HepG2 (cell line): ENCODE data around the gene CA10. TPM values are rescaled to one million over a fixed set of nuclear protein-coding genes. Genes with fewer than 3 reads are reported as not detected.
A peak's percentile ranks its signal among the peaks of the same experiment; 100 is the strongest.

Source experiments
- ATAC-seq: fragments of 200-7000 bp; cut with Tn5 transposase; 3 replicates; pipeline ENCODE4 v1.9.1; 2020; ENCODE audit warnings: mild to moderate bottlenecking, moderate library complexity
- BruUV-seq: library from RNA; stranded (reverse); fragments of 400-500 nt; replicated peaks from 2 replicates; lab custom pipeline; 2021; lab: Mats Ljungman, UMichigan
- CTCF ChIA-PET: fragments of 300-600 bp; formaldehyde crosslinking; extraction: SDS; loops from one replicate; lab custom pipeline; 2021; ENCODE audit warnings: low total read pairs, inconsistent platforms, low intra/inter-chr PET ratio; lab: Yijun Ruan, JAX
- POLR2A ChIA-PET: fragments of 350-600 bp; sonication (Branson Sonifier 250); formaldehyde crosslinking; loops from one replicate; lab custom pipeline; 2020; ENCODE audit warnings: antibody characterized with exemption, inconsistent platforms; lab: Yijun Ruan, JAX
- DNase-seq: peaks from one replicate; pipeline ENCODE4 v3.0.0-alpha.2; 2015; ENCODE audit warnings: low spot score
- FAIRE-seq: peaks from 3 replicates; lab custom pipeline; 2011; peaks lifted over from hg19 to GRCh38; lab: Jason Lieb, UNC
- H2AFZ ChIP-seq: one replicate; pipeline ENCODE4 v1.6.1; 2011; ENCODE audit warnings: low read length, inconsistent platforms
- H3K27ac ChIP-seq: fragments of 300-600 bp; 3 replicates; pipeline ENCODE4 v1.8.0; 2011; ENCODE audit warnings: mixed run types, mild to moderate bottlenecking, mixed read lengths, low read length, inconsistent platforms; ENCODE audit not compliant: insufficient read depth; ENCODE audit errors: extremely low read length
- H3K27me3 ChIP-seq, 2 experiments: fragments of 200-600 bp in 1 of 2; 2 replicates in 1 of 2; 3 replicates in 1 of 2; pipeline versions ENCODE4 v1.6.0 to v1.8.0; 2011; ENCODE audit warnings: low read length in 2 of 2, mild to moderate bottlenecking in 2 of 2, moderate library complexity in 2 of 2, inconsistent platforms in 1 of 2; ENCODE audit not compliant: insufficient read depth in 2 of 2, control insufficient read depth in 1 of 2
- H3K36me3 ChIP-seq, 2 experiments: fragments of 200-600 bp in 1 of 2; replicated peaks in 1 of 2; 2 replicates in 1 of 2; 3 replicates in 1 of 2; pipeline versions ENCODE4 v1.5.1 to v1.8.0; 2011; ENCODE audit warnings: low read length in 2 of 2, inconsistent platforms in 1 of 2; ENCODE audit not compliant: insufficient read depth in 2 of 2, control insufficient read depth in 1 of 2
- H3K4me1 ChIP-seq: 2 replicates; pipeline ENCODE4 v1.5.1; 2012; ENCODE audit warnings: low read length, inconsistent platforms; ENCODE audit not compliant: insufficient read depth
- H3K4me2 ChIP-seq: 2 replicates; pipeline ENCODE4 v1.6.0; 2011; ENCODE audit warnings: low read depth, low read length, inconsistent platforms
- H3K4me3 ChIP-seq, 3 experiments: fragments of 200-600 bp in 1 of 3; sonication (generic), shearing (Covaris generic) in 1 of 3; replicated peaks in 1 of 3; 2 replicates each; pipeline ENCODE4 v1.5.1; 2011 to 2016; ENCODE audit warnings: low read length in 3 of 3, inconsistent platforms in 2 of 3, low read depth in 2 of 3, mild to moderate bottlenecking in 2 of 3, control low read depth in 1 of 3, mixed read lengths in 1 of 3; ENCODE audit not compliant: insufficient read depth in 1 of 3
- H3K79me2 ChIP-seq: one replicate; pipeline ENCODE4 v1.6.1; 2011; ENCODE audit warnings: low read length, inconsistent platforms; ENCODE audit not compliant: insufficient read depth
- H3K9ac ChIP-seq: 2 replicates; pipeline ENCODE4 v1.6.0; 2011; ENCODE audit warnings: mild to moderate bottlenecking, low read depth, low read length, inconsistent platforms; ENCODE audit not compliant: insufficient read depth
- H3K9me3 ChIP-seq: 2 replicates; pipeline ENCODE4 v1.5.1; 2012; ENCODE audit warnings: mild to moderate bottlenecking, low read length
- H4K20me1 ChIP-seq: 2 replicates; pipeline ENCODE4 v1.6.0; 2011; ENCODE audit warnings: inconsistent platforms, mild to moderate bottlenecking, low read length, moderate library complexity; ENCODE audit not compliant: insufficient read depth
- FOXO4 ChIP-seq: sonication (generic); formaldehyde crosslinking; conservative IDR thresholded peaks from 2 replicates; pipeline ENCODE4 v1.8.1; 2023; ENCODE audit warnings: missing genetic modification reagents
- MAFK ChIP-seq, 2 experiments: IDR thresholded peaks in 1 of 2; conservative IDR thresholded peaks in 1 of 2; 2 replicates each; pipeline ENCODE4 v1.6.1; 2011; ENCODE audit warnings: improper control_type of control experiment in 2 of 2, low read length in 2 of 2
- RXRB ChIP-seq: IDR thresholded peaks from 2 replicates; pipeline ENCODE4 v1.6.1; 2016; ENCODE audit warnings: borderline replicate concordance, missing genetic modification reagents, missing compliant biosample characterization
- SOX6 ChIP-seq, 2 experiments: fragments of 450-650 bp in 1 of 2; sonication (generic) in 1 of 2; formaldehyde crosslinking in 1 of 2; IDR thresholded peaks; 2 replicates each; pipeline versions ENCODE4 v1.4.0 to v1.6.1; 2017 to 2020; ENCODE audit warnings: antibody characterized with exemption in 1 of 2, mild to moderate bottlenecking in 1 of 2, missing genetic modification reagents in 1 of 2
- ZNF839 ChIP-seq: sonication (generic); formaldehyde crosslinking; IDR thresholded peaks from 2 replicates; pipeline ENCODE4 v1.4.0; 2020; ENCODE audit warnings: missing genetic modification reagents, mild to moderate bottlenecking, borderline replicate concordance
- WGBS: methylation state at CpG from one replicate; pipeline ENCODE4 v1.1.6; 2017; ENCODE audit warnings: low lambda C conversion rate; 5-methylcytosine and 5-hydroxymethylcytosine counted together
- in situ Hi-C: cut with HindIII; loops from 2 replicates; pipeline ENCODE4 v1.10.0; 2017; ENCODE audit warnings: low pct_unique_long_range_greater_than_20kb; ENCODE audit not compliant: extremely low pct_ligation_motif_present
- intact Hi-C: fragments of 100-400 bp; cut with micrococcal nuclease; formaldehyde crosslinking; loops from one replicate; pipeline ENCODE4 v1.10.0; 2022; ENCODE audit not compliant: unreplicated experiment
- polyA plus RNA-seq, 8 experiments: library from polyadenylated mRNA; depleted of rRNA in 3 of 8; stranded (reverse) in 7 of 8; unstranded in 1 of 8; fragments of >200 nt; fragmentation: Illumina TruSeq in 4 of 8; extraction: Trizol in 4 of 8; gene quantifications; 2 replicates each; pipeline versions ENCODE4 v1.2.1 to v1.2.3, GENCODE V29; 2011 to 2016; ENCODE audit warnings: low read depth in 4 of 8, missing spikeins in 1 of 8, mixed read lengths in 1 of 8; ENCODE audit not compliant: insufficient read depth in 1 of 8
- total RNA-seq, 5 experiments: library from RNA; depleted of rRNA; stranded (reverse); fragments of >200 nt; fragmentation: Illumina TruSeq; extraction: Trizol; gene quantifications; 2 replicates each; pipeline ENCODE4 v1.2.3, GENCODE V29; 2016; ENCODE audit warnings: low read depth in 1 of 5

The CA10 gene
- total and polyA plus RNA-seq, 2 of the 13 experiments (the other 11 are each of a cell fraction or from before 2014, with no cell fraction given), result not detected

GRCh38 chr17:51604299-51605020 is 554.1 kb downstream of the CA10 start (continued):
- TF ChIP-seq ZNF839 (CRISPR knock-in tag), result no peak
- TF ChIP-seq RXRB (CRISPR knock-in tag), result no peak
- peak; percentile 22 to 67; a peak in 2 of 4 replicates for TF ChIP-seq MAFK (conservative IDR thresholded peaks at IDR 0.05 in 1 of 2, IDR thresholded peaks at IDR 0.05 in 1 of 2; ENCODE audit: low read length in 2 of 2)

GRCh38 chr17:51601622-51602261 is 556.8 kb downstream of the CA10 start:
- BruUV-seq, result no TSS peak
- no peaks in the 10 kb centered on the region for H3K4me1 ChIP-seq
- no peaks in the 10 kb centered on the region for H3K9me3 ChIP-seq
- intact Hi-C loops (no loop called here), in situ Hi-C loops (no loop called here)
- no peaks in the 10 kb centered on the region for H3K36me3 ChIP-seq
- no peaks in the 10 kb centered on the region for H4K20me1 ChIP-seq
- no peak overlapping the region for H3K27ac ChIP-seq
- ChIA-PET POLR2A (no interaction called here), CTCF (no interaction called here)
- no peak for TF ChIP-seq FOXO4 (CRISPR knock-in tag)
- no peak for TF ChIP-seq SOX6 (IDR thresholded peaks at IDR 0.05)
- TF ChIP-seq SOX6 (CRISPR knock-in tag; IDR thresholded peaks at IDR 0.05), result no peak
- no peak overlapping the region for H3K9ac ChIP-seq
- no peaks in the 10 kb centered on the region for H3K79me2 ChIP-seq
- H3K4me2 ChIP-seq, result no peak overlapping the region
- H3K27me3 ChIP-seq, result peaks cover 0 to 1% of the 10 kb centered on the region in 2 experiments; a peak in 1 of 5 replicates
- no peak overlapping the region for H3K4me3 ChIP-seq
- DNase-seq, result no peak
- ATAC-seq, result no peak
- WGBS, result 2% methylated on average over 6 of the region's 6 CpGs
- no peak overlapping the region for H2AFZ ChIP-seq
- no peak for FAIRE-seq
